HEK293 (cell line): ENCODE data around the gene GOLGA6L2.

Source experiments
- ZNF174 ChIP-seq: fragments of 450-650 bp; formaldehyde crosslinking; IDR thresholded peaks from 2 replicates; pipeline ENCODE4 v1.5.0; 2017; ENCODE audit warnings: missing biosample characterization, mild to moderate bottlenecking, missing genetic modification characterization
- ZNF175 ChIP-seq: fragments of 450-650 bp; formaldehyde crosslinking; IDR thresholded peaks from 2 replicates; pipeline ENCODE4 v1.5.1; 2016; ENCODE audit warnings: missing biosample characterization, missing genetic modification characterization
- TF ChIP-seq, protein P1 (sequence below): fragments of 450-650 bp; formaldehyde crosslinking; IDR thresholded peaks from 2 replicates; pipeline ENCODE4 v1.5.1; 2016; ENCODE audit warnings: missing biosample characterization, missing genetic modification characterization

DNA sequence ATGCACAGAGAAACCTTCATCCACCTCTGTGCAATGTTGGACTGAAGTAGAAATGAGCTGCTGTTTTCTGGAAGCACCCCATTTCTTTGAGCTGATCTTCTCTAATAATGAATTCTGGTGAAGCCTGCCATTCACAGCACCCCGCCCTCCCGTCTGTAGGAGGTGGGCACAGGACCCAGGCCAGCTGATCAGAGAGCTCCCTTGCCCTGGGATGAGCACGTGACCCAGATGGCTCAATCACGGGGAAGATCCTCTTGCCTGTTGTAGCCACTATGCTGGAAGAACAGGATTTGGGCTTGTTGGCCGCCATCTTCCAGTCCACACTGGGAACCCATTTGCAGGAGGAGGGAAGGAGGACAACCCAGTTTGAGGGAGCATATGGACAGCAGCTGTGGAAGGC is 44.5 kb downstream of the GOLGA6L2 start:
- TF ChIP-seq, protein P1, sequence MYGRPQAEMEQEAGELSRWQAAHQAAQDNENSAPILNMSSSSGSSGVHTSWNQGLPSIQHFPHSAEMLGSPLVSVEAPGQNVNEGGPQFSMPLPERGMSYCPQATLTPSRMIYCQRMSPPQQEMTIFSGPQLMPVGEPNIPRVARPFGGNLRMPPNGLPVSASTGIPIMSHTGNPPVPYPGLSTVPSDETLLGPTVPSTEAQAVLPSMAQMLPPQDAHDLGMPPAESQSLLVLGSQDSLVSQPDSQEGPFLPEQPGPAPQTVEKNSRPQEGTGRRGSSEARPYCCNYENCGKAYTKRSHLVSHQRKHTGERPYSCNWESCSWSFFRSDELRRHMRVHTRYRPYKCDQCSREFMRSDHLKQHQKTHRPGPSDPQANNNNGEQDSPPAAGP (tag by site-specific recombination): no peak
- TF ChIP-seq ZNF174 (tag by site-specific recombination): no peak
- no peak for TF ChIP-seq ZNF175
